HuH-7 (cell line): ENCODE results near the gene ADAMTS17.
A peak's percentile ranks its signal among the peaks of the same experiment; 100 is the strongest.

Experiments
- DNase-seq: peaks from one replicate; pipeline ENCODE4 v3.0.0; 2011; ENCODE audit warnings: low spot score

Gene ADAMTS17

DNA sequence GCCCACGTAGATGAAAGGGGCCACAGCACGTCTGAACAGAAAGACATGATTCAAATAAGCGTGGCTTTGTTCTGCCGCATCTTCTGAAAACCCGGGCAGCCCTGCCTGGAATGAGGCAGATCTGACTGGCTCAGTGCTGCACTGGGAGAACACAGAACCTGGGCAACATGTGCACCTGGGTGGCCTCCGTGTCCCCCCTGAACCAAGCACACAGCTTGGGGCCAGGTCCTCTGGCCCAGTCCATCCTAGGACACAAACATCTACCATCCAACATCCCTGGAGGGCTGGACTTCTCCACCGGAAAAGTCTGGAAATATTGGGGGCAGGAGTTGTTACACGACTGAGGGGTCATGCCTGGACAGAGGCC is 119.4 kb downstream of the ADAMTS17 start:
- DNase-seq, result no peak

DNA sequence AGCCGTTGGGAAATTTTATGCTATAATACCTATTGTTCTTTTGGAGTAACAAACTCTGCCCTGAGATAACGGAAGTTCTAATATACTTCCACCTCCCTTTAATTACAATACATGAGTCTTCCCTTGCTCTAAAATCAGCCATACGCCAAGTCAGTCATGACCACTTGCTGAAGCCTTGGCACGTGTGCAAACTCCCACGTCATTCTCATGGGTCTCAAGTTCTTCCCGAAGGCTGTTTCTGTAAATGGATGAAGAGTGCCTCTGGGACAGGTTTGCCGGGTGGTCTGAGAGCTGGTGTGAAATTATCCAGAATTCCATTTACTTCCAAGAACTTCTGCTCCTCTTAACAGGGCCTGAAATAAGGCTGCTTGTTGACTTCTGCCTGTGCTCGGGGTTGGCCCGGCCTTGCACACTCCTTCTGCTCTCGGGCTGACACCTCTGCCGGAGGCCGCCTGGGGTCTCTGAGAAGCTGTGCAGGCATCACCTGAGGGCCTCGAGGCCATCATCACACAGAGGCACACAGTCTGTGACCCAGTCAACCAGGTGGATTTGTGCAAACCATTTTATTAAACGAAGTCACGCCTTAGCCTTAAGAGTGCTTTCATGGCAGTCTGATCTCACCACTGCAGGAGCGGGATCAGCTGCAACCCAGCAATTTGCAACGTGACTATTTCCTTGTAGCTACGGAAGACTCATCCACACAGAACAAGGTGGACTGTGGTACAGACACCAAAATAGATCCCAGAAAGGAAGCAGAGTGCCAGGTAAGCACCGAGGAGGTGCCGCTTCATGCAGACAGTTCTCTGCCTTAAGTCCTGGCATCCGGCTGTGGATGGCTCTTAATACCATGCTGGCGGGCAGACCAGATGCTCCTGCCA is 120.1 kb downstream of the ADAMTS17 start:
- DNase-seq, result no peak

DNA sequence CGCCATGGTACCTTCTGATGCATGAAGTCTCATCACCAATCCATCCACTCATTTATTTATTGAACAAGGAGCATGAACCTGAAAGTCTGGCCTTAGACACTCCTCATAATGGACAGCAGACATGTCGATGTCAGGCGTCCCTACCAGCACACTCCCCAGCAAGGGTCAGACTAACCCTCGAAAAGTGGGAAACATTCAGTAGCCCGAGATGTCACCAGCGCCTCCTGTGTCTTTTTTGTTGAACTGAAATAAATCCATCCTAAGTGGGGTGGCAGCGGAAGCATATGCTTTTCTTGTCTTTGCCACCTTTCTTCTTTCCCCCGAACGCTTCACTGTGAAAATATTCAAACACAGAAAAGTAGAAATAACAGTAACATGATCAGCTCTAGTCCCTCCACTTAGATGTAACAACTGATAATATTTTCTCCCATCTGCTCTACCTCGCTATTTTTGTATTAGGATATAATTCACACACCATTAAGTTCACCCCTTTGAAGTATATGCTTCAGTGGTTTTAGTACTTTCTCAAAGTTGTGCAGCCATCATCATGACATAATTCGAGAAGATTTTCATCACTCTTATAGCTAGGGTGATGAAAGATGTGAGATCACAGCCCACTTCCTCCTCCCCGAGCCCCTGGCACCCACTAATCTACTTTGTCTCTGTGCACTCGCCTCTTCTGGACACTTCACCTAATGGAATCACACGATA is 121.6 kb downstream of the ADAMTS17 start:
- DNase-seq, result no peak

DNA sequence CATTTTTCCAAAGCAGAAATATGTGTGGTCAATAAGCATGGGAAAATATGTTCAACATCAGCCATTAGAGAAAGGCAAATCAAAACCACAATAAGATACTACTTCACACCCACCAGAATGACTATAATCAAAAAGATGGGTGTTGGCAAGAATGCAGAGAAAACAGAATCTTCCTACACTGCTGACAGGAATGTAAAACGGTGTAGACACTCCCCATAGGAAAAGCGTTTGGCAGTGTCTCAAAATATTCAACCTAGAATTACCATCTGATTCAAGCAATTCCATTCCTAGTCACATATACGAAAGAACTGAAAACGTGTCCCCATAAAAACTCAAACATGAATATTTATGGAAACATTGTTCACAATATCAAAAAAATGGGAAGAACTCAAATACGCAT is 123.3 kb downstream of the ADAMTS17 start:
- DNase-seq, result no peak

DNA sequence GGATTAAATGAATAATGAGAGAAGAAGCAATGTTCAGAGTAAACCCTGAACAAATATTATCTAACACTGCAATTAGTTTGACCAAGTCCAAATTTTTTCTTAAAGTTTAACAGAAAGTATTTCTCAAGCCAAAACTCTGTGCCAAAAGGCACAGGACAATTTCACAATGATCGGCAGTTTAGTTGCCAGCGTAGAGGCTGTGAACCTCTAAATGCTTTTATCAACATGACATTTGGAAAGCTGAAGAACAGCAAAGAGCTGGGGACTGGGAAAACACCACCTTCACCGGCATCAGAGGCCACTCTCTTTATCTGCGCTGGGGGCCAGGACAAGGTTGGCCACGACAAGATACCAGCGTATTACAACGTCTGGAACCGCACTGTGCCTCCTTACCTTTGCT is 125.6 kb downstream of the ADAMTS17 start:
- no peak for DNase-seq

DNA sequence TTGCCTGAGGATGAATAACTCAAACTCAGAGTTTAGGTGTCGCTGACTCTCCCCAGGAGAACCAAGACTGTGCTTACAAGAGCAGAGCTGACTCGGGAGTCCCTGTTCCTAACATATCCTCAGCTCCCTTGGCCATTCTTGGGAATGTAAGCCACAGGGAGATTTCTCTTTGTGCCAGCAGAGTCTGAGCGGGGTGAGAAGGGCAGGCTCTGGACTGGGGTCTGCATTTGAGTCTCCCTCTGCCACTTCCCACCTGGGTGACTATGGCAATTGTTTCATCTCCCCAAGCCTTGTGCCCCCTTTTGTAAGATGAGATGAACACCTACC is 126.0 kb downstream of the ADAMTS17 start:
- DNase-seq, result no peak

DNA sequence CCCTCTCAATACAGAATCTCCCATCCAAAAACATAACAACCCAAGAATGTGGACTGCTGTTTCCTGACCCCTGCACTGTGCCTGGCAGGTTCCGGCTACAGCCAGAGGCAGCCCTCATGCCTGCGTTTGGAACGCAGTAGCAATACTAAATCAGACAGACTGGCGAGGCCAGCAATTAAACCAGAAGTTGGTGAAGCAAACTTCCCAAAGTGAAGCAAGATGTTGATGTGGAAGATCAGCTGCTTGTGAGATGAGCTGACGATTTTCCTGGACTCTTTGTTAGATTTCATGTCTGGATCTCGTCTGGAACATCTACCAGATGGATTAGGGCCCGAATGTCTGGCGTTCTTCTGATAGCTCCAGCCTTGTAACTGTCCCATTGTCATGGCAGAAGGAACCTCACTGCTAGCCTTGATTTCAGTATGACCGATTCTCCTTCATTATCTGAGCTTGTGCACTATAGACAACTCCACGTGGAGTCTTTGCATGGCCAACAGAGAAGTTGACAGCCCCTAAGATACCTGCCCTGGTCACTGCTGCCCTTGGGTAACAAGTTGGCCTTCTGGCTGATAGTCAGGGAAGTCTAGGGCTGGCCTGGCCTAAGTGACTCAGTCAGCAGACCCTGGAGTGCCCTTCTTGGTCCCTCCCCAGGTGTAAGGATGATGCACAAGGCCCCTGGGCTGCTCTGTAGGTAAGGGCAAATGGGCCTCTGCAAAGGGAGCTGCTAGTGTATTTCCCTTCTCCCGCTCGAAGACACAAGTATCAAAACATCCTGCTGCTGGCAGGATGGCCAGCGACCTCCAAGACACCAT is 126.5 kb downstream of the ADAMTS17 start:
- DNase-seq, result no peak

DNA sequence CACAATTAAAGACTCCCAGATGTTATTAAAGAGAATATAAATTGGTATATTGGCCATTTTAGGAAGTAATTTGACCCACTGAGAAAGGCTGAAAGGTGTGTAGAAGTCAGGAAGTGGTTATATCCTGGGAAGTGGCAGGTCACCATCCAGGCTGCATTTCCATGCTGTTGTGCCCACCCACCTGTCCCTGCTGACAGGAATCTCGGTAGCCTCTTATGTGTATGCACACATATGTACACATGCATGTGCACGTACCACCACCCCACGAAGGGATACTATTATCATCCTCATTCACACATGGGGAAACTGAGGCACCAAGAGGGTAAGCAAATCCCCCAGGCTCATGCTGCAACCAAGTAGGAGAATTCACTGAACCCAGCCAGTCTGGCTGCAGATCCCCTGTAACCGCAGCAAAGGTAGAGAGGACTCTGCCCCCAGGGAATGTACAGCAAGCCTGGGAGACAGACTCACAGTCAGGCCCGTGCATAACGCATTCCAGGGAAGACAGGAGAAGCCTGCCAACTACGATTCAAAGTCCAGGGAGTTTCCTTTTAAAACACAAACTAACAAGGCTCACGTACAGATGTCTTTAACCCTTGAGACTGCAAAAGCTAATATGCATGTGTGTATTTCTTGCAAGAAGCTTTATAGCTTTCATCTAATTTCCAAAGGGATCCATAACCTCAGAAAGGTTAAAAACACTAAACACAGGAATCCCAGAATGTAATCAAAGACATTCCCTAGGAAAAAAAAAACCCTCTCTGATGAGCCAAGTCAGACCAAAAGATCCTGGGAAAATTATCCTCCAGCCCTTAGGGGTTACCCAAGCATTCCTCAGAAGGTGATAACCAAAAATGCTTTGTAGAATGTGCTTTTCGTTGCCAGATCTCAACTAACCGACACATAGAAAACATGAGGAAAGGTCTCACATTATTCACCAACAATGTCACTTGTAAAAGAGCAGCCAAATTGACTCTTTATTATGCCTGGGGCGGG is 129.6 kb downstream of the ADAMTS17 start:
- DNase-seq, result peak; percentile 51

DNA sequence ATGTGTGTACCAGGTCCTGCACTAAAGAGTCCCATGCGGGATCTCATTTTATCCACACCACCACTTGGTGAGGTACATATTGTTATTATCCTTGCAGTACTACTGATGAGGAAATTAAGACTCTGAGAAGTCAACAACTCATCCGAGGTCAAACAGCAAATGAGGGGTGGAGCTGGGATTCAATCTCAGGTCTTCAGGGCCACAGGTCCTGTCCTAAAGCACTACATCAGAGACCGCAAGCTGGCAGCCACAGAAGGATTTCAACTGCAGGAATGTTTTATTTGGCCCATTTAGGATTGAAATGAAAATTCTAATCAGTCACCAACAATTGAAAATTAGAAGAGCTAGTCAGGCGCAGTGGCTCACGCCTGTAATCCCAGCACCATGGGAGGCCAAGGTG is 131.4 kb downstream of the ADAMTS17 start:
- DNase-seq, result no peak

DNA sequence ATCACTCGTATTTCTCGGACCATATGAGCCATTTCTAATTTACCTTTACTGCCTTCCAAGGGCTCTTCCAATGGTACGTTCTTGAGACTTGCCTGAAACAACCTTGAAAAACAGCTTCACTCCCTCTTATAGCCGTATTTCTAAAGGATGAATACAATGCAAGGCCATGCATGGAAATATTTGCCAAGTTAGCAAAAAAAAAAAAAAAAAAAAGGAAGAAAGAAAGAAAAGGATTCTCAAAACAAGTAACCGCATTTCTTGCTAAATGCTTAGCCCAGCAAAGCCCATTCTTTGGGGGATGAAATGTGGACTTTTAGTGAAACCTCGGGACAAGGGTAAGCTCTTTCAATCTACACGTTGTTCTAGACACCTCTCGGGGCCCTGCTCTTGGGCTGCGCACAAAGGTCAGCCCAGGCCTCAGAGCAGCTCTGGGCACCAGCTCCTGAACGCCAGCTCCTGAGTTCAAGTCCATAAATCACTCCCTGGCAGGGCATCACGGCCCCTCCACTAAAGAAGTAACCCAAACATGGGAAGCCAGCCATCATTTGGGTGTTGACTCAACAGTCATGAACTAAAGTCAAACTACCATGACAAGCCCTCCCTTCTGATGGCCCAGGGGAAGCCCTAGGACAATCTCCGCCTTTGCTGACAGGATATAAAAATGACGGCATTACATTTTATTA is 132.7 kb downstream of the ADAMTS17 start:
- DNase-seq, result no peak

DNA sequence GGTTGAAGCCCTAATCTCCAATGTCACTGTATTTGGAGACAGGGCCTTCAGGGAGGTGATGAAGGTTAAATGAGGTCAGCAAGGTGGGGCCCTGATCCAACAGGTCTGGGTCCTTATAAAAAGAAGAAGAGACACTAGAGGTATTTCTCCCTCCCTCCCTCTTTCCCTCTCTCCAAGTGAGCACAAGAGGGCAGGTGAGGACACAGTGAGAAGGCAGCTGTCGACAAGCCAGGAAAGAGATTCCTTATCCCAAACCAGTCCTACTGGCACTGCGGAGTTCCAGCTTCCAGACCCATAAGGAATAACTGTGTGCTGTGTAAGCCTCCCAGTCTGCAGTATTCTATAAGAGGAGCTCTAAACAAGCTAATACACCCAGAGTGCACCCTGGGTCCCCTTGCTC is 134.7 kb downstream of the ADAMTS17 start:
- no peak for DNase-seq

DNA sequence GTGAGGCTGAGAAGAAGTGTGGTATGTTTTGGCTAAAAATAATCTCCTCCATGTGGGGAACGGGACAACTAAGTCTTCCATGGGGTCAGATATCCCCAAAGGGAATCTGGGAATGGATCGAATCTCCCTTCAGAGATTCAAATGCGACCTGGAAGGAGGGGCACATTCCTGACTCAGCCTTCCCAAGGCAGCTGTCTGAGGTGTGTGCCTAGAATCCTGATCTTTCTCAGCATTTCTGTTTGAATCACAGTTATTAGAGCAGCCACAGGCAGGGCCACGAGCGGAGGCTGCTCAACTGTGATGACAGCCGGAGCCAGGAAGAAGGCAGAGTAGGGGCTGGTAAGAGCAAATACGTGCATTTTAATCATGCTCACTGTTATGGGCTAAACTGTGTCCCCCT is 135.1 kb downstream of the ADAMTS17 start:
- no peak for DNase-seq

DNA sequence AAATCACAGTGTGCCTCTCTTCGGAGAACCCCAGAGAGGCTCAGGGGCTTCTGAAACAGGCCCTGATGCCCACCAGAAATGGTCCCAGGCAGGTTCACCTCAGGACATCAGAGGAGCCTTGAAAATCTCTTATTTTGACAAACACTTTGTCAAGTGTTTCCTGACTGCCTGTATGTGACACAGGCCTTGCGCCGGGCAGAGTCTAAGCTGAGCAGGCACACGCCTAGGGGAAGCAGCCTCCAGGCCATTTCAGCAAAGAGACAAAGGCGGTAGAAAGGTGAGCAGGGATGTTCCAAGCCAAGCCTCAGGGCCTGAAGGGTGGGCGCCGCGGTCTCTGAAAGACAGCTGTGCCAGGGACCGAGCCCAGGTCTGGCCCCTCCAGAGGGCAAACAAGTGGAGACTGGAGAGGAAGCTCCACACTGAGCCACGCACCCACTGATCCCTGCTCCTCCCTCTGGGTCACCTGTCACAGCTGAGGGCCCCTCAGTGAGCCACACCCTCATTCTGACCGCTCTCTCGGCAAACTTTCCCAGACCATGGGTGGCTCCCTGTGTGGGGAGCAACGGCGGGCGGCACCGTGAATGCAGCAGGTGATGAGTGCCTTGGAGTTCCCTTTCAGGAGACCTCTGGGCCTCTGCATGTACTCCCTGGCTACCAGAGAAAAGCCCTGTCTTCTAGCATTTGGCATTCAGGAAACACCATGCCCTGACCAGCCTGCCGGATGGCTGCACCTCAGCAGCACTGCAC is 136.1 kb downstream of the ADAMTS17 start:
- DNase-seq, result no peak

DNA sequence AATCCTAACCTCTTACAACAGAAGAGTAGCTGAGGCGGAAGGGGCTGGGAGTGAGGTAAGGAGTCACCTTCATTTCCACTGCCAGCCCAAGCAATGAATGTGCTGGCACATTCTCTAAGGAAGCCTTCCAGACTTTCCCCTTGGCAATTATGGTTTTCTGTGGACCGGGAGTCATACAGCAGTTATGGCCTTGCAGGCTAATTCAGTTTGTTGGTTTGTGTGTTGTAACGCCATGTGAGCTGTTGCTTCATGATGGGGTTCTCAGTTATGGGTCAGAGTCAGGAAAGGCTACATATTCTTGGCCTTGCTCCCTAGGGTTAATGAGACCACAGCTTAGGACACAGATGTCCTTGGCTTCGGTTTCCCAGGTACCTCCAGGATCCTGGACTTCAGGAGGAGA is 137.0 kb downstream of the ADAMTS17 start:
- DNase-seq, result no peak

DNA sequence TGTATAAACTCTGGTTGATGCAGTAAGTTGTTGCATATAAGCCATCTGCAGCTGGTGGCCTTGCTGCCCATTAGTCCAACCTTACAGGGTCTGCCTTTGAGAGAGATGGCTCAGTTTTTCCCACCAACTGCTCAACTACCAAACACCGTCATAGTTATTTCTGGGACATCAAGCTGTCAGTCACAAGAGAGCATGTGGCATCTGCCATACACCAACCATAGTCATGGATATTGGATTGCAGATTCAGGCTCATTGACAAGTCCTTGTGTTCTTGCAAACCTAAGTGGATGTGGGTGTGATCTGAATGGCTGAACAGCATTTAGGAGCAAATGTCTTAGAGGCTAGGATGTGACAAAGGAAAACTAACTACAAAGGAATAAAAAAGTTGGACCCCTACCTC is 137.6 kb downstream of the ADAMTS17 start:
- DNase-seq, result no peak

DNA sequence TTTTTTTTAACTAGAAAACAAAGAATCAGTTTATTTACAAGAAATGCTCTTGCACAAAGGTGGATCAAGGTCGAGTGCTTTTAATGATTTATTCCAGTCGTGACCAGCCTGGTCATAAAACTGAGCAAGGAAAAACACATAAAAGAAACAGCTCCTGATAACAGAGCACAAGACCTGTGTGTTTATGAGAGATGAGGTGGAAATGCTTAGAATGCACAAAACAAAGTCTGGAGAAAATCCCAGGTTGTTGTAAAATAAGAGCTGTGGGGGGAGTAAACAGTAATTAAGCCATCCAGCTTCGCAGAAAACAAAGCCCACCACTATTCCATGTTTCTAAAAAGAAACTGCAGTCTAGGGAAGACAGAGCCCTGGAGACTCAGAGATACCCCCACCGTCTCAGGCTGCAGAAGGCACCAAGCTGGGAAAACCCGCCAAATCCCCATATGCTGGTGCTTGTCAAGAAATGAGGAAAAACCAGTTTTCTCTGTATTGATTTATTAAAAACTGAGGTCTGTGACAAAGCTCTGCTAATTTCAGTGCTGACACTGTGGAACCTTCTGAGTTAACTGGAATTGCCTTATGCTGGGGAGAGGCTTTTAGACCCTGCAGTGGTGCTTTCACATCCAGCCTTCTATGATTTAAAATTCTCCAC is 139.3 kb downstream of the ADAMTS17 start:
- peak; percentile 45 for DNase-seq

DNA sequence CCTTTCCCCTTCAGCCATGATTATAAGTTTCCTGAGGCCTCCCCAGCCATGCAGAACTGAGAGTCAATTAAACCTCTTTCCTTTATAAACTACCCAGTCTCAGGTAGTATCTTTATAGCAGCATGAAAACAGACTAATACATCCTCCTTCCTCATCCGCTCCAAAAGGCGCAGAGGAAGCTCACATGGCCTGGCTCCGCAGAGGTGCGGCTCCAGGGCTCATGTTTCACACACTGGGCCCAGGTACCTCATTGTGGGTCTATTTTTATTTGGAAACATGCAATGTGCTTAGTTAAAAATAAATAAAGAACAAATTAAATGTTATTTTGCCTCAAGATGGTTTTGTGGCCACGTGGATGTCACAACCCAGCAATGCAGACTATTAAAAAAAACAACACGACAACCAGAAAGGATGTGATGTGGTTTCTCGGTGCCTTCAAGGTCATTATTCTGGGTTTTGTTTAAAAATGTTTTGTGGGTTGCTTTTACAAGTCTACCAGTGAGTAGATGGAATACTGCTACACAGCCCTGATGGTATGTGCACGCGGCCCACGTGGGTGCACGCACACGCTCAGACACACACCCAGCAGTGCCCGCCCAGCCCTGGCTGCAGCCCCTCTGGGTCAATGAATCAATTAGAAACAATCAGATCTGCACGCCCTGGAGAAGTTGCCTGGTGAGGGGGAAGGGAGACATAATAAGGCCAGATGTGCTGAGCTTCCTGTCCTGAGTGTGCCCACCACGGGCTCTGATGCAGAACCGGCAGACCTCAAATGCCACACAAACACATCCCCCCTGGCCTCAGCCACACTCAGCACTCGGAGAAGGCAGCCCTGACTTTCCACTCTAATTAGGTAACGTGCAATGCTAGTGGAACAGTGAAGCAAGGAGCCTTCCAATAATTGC is 140.1 kb downstream of the ADAMTS17 start:
- DNase-seq, result no peak

DNA sequence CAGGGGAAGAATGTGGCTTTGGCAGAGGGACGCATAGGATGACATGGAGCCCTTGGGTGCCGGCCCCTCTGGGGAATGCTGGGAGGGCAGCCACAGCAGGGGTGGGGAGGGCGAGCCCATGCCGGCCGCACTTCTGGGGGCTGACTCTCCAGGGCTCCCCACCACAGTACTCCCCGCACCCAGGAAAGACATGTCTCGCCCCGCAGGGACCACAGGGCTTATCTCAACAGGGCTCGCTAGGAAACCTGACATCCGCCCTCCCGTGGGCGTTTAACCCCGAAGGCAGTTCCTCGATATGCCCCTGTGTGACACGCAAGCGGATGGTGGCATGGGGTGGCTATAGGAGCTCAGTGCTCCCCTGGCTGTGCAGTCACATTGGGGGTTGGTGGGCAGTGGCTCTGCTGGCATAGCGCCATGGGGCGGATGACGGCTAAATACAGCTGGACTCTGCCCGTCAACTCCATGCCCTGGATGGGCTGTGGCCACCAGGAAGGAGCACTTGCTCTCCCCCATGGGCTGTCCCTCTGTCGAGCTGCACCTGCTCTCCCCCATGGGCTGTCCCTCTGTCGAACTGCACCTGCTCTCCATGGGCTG is 141.4 kb downstream of the ADAMTS17 start:
- DNase-seq, result no peak
